GM12892 (cell line): ENCODE data around the gene BCLAF1.
"Not testable (repeated sequence)": the region's sequence is repeated elsewhere in the genome, so short reads cannot be mapped to it uniquely, and the experiment has no call there.

ENCODE experiments used
- DNase-seq: peaks from one replicate; pipeline ENCODE4 v3.0.0; 2011; ENCODE audit not compliant: insufficient read length
- FAIRE-seq: peaks from 2 replicates; lab custom pipeline; 2011; peaks lifted over from hg19 to GRCh38; lab: Jason Lieb, UNC
- POLR2A ChIP-seq: IDR thresholded peaks from 2 replicates; pipeline ENCODE4 v1.6.1; 2011; ENCODE audit warnings: low read depth, low read length, control low read depth
- POLR2AphosphoS5 ChIP-seq: IDR thresholded peaks from 2 replicates; pipeline ENCODE4 v1.6.1; 2011; ENCODE audit warnings: low read depth, low read length, control low read depth
- TAF1 ChIP-seq: IDR thresholded peaks from 2 replicates; pipeline ENCODE4 v1.6.1; 2011; ENCODE audit warnings: low read depth, mild to moderate bottlenecking, control low read depth, low read length, borderline replicate concordance

The BCLAF1 gene

GRCh38 chr6:136324686-136325380, 35.2 kb upstream of the BCLAF1 start:
- FAIRE-seq (no peak), DNase-seq (no peak)
- TF ChIP-seq POLR2A: no peak
- TF ChIP-seq POLR2AphosphoS5: no peak
- no peak for TF ChIP-seq TAF1

GRCh38 chr6:136323431-136324112, 33.9 kb upstream of the BCLAF1 start:
- FAIRE-seq: no peak
- DNase-seq: no peak
- TF ChIP-seq POLR2A (no peak), POLR2AphosphoS5 (no peak), TAF1 (no peak)

- FAIRE-seq (no peak), DNase-seq (no peak)
- TF ChIP-seq TAF1 (no peak), POLR2A (no peak), POLR2AphosphoS5 (no peak)
Measured at GRCh38 chr6:136319732-136320131, 30.1 kb upstream of the BCLAF1 start.

GRCh38 chr6:136318676-136319075, 29.0 kb upstream of the BCLAF1 start:
- FAIRE-seq (no peak), DNase-seq (no peak)
- no peak for TF ChIP-seq POLR2AphosphoS5
- TF ChIP-seq POLR2A: no peak
- no peak for TF ChIP-seq TAF1

- no peak for DNase-seq
- TF ChIP-seq POLR2A (no peak), TAF1 (no peak), POLR2AphosphoS5 (no peak)
- FAIRE-seq: no peak
Measured at GRCh38 chr6:136317971-136318370, 28.3 kb upstream of the BCLAF1 start.

GRCh38 chr6:136317021-136317694, 27.5 kb upstream of the BCLAF1 start:
- FAIRE-seq (peak; percentile 87), DNase-seq (no peak)
- TF ChIP-seq POLR2A (no peak), TAF1 (no peak), POLR2AphosphoS5 (no peak)

GRCh38 chr6:136315594-136315993, 25.9 kb upstream of the BCLAF1 start:
- TF ChIP-seq POLR2AphosphoS5 (no peak), POLR2A (no peak), TAF1 (no peak)
- FAIRE-seq (no peak), DNase-seq (no peak)

- TF ChIP-seq POLR2A (no peak), POLR2AphosphoS5 (no peak), TAF1 (no peak)
- FAIRE-seq: no peak
Measured at GRCh38 chr6:136312975-136313374, 23.3 kb upstream of the BCLAF1 start.

GRCh38 chr6:136309729-136310311, 20.2 kb upstream of the BCLAF1 start:
- TF ChIP-seq POLR2A: no peak
- TF ChIP-seq POLR2AphosphoS5: no peak
- TF ChIP-seq TAF1: no peak
- FAIRE-seq: no peak
- no peak for DNase-seq

More at GRCh38 chr6:136312975-136313374, 23.3 kb upstream of the BCLAF1 start:
- DNase-seq: no peak

- DNase-seq: no peak
- FAIRE-seq: no peak
- TF ChIP-seq POLR2AphosphoS5 (no peak), TAF1 (no peak), POLR2A (no peak)
Measured at GRCh38 chr6:136309171-136309570, 19.5 kb upstream of the BCLAF1 start.

- not testable (repeated sequence) for DNase-seq, FAIRE-seq
Measured at GRCh38 chr6:136308469-136308868, 18.8 kb upstream of the BCLAF1 start.
